ENCODE measurements around the gene SPOCK3. TPM values are rescaled to one million over a fixed set of nuclear protein-coding genes. Genes with fewer than 3 reads are reported as not detected.

SPOCK3 gene
- total and polyA plus RNA-seq, 10 of the 15 experiments (the other 5 are each of a cell fraction or from before 2014, with no cell fraction given) = 0.06 to 0.39 (median 0.09) TPM; not detected in 5

DNA sequence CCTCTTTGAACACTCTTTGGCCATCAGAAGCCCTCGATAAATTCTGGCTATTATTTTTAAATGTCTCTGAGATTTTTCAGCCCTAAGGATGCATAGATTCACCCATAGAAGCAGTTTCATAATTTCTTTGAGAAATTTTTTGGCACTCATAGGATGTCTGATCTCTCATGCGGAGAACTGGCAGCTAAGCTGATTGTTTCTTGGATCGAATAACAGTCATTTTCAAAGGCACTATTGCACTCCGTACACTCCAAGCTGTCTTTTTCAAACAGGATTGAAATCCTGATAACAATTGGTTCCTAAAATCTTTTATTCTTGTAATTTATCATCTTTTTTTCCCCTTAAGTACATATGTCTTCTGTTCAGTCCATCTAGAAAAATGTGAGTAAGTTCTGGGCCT is 411.9 kb downstream of the SPOCK3 start:
- CTCF ChIA-PET = interaction anchor here (1.0 to 1.3 kb wide), 2 partner anchors 11 to 158 kb away, joined by 3 to 4 read pairs; no protein-coding TSS in a partner anchor
- BruUV-seq (replicated peaks) = no TSS peak
- Histone ChIP-seq H3K27me3 (replicated peaks in 1 of 2; ENCODE audit: control insufficient read depth in 2 of 2, insufficient read depth in 2 of 2, low read length in 1 of 2) (no peaks in the 10 kb centered on the region), H4K20me1 (ENCODE audit: control insufficient read depth, insufficient read depth) (no peaks in the 10 kb centered on the region), H3K27ac (ENCODE audit: control insufficient read depth, insufficient read depth) (no peak overlapping the region), H3K9ac (ENCODE audit: control insufficient read depth, insufficient read depth, low read length) (no peak overlapping the region), H3K4me1 (ENCODE audit: control insufficient read depth, insufficient read depth, low read length) (no peaks in the 10 kb centered on the region), H3K36me3 (ENCODE audit: control insufficient read depth in 2 of 2, insufficient read depth in 2 of 2, low read length in 1 of 2) (no peaks in the 10 kb centered on the region), H3K4me2 (ENCODE audit: control insufficient read depth, insufficient read depth) (no peak overlapping the region), H3K9me3 (replicated peaks; ENCODE audit: control insufficient read depth, insufficient read depth, low read length) (no peaks in the 10 kb centered on the region; the same call in 1 of the 3 replicates), H2AFZ (ENCODE audit: control insufficient read depth, low read depth, low read length) (no peak overlapping the region), H3K79me2 (ENCODE audit: control insufficient read depth, insufficient read depth, low read length) (no peaks in the 10 kb centered on the region), H3K4me3 (no peak overlapping the region)
- ATAC-seq (no peak), FAIRE-seq (no peak), DNase-seq (ENCODE audit: low read depth, low spot score) (no peak)
- in situ Hi-C loops (cut with MboI) = no loop called here
- WGBS (ENCODE audit: insufficient coverage, insufficient replicate concordance, low lambda C conversion rate, missing lambda C conversion rate) = 85% methylated on average over 4 of the region's 4 CpGs
- RAD21 ChIA-PET (ENCODE audit: unreplicated experiment) = interaction anchor here (1.0 to 1.1 kb wide), 2 partner anchors 16 to 17 kb away, joined by 3 read pairs; no protein-coding TSS in a partner anchor
- POLR2A ChIA-PET = no interaction called here
- SMC1A ChIA-PET (ENCODE audit: uncharacterized antibody, unreplicated experiment) = no interaction called here
- intact Hi-C loops (cut with micrococcal nuclease; ENCODE audit: unreplicated experiment) = no loop called here
- TF ChIP-seq NR2C2 (IDR thresholded peaks at IDR 0.05; ENCODE audit: borderline replicate concordance, control insufficient read depth, insufficient read length, low read depth) (no peak), RAD51 (IDR thresholded peaks at IDR 0.05) (no peak), RBBP5 (conservative IDR thresholded peaks at IDR 0.05) (no peak), RAD21 (IDR thresholded peaks at IDR 0.05; ENCODE audit: insufficient read depth, low read depth, low read length) (no peak), HCFC1 (IDR thresholded peaks at IDR 0.05; ENCODE audit: low read length) (no peak), CUX1 (IDR thresholded peaks at IDR 0.05; ENCODE audit: insufficient replicate concordance, low read depth, low read length) (no peak), CREB1 (IDR thresholded peaks at IDR 0.05; ENCODE audit: low read depth) (no peak), BCL3 (IDR thresholded peaks at IDR 0.05; ENCODE audit: borderline replicate concordance, insufficient read depth, low read depth, low read length, poor library complexity, severe bottlenecking) (no peak), FOXM1 (IDR thresholded peaks at IDR 0.05; ENCODE audit: low read depth, low read length) (no peak), NRF1 (conservative IDR thresholded peaks at IDR 0.05; ENCODE audit: low read depth, low read length) (no peak), POU2F2 (IDR thresholded peaks at IDR 0.05; ENCODE audit: borderline replicate concordance, low read depth, low read length) (no peak)
- TF ChIP-seq, protein P1, sequence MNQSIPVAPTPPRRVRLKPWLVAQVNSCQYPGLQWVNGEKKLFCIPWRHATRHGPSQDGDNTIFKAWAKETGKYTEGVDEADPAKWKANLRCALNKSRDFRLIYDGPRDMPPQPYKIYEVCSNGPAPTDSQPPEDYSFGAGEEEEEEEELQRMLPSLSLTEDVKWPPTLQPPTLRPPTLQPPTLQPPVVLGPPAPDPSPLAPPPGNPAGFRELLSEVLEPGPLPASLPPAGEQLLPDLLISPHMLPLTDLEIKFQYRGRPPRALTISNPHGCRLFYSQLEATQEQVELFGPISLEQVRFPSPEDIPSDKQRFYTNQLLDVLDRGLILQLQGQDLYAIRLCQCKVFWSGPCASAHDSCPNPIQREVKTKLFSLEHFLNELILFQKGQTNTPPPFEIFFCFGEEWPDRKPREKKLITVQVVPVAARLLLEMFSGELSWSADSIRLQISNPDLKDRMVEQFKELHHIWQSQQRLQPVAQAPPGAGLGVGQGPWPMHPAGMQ (IDR thresholded peaks at IDR 0.05; ENCODE audit: borderline replicate concordance) = no peak
- TF ChIP-seq, protein P2, sequence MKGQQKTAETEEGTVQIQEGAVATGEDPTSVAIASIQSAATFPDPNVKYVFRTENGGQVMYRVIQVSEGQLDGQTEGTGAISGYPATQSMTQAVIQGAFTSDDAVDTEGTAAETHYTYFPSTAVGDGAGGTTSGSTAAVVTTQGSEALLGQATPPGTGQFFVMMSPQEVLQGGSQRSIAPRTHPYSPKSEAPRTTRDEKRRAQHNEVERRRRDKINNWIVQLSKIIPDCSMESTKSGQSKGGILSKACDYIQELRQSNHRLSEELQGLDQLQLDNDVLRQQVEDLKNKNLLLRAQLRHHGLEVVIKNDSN (IDR thresholded peaks at IDR 0.05; ENCODE audit: borderline replicate concordance, extremely low read length, insufficient read depth, low read depth, low read length) = no peak
- TF ChIP-seq, protein P3, sequence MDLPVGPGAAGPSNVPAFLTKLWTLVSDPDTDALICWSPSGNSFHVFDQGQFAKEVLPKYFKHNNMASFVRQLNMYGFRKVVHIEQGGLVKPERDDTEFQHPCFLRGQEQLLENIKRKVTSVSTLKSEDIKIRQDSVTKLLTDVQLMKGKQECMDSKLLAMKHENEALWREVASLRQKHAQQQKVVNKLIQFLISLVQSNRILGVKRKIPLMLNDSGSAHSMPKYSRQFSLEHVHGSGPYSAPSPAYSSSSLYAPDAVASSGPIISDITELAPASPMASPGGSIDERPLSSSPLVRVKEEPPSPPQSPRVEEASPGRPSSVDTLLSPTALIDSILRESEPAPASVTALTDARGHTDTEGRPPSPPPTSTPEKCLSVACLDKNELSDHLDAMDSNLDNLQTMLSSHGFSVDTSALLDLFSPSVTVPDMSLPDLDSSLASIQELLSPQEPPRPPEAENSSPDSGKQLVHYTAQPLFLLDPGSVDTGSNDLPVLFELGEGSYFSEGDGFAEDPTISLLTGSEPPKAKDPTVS (IDR thresholded peaks at IDR 0.05; ENCODE audit: low read depth, low read length) = no peak

Data from GM12878 (cell line).